Jurkat, Clone E6-1 (cell line): ENCODE measurements around the gene KDELR3.

Experiments used
- DNase-seq: peaks from one replicate; pipeline ENCODE4 v3.0.0-alpha.2; 2011; ENCODE audit warnings: low read depth, low spot score
- H3K4me3 ChIP-seq: 2 replicates; pipeline ENCODE4 v1.5.1; 2011; ENCODE audit warnings: mild to moderate bottlenecking, low read length, control low read depth, moderate library complexity

Gene KDELR3

GRCh38 chr22:38436629-38437395 is 31.1 kb upstream of the KDELR3 start:
- no peak overlapping the region for H3K4me3 ChIP-seq
- no peak for DNase-seq

GRCh38 chr22:38437416-38437815 is 30.5 kb upstream of the KDELR3 start:
- no peak overlapping the region for H3K4me3 ChIP-seq
- DNase-seq, result no peak

- H3K4me3 ChIP-seq, result no peak overlapping the region
- DNase-seq, result no peak
Measured at GRCh38 chr22:38440747-38441350, 27.0 kb upstream of the KDELR3 start.

DNA sequence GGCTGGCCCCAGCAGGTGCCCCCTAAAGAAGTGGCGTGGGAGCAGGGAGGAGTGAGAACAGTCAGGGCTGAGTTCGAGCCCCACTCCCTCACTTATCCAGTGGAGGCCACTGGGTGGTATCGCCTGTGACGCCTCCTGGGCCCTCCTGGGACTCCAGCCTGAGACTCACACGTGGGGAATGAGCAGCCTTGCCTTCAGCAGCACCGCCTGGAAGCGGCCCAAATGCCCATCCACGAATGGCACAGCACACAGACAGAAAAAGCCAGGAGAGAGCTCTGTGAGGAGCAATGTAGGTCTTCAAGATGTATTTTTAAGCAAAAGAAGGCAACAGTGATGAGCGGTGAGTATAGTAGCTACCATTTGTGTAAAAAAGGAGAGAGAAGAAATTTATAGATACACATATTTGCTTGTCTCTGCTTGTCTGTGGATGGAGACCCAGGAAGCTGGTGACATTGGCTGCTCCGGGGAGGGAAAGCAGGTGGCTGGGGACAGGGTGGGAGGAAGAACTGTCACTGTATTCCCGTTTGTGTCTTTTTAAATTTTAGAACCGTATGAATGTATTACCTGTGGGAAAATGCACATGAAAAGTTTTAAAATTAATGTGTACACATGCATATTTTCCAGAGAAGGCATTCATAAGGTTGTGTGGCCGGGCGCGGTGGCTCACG is 26.1 kb upstream of the KDELR3 start:
- H3K4me3 ChIP-seq, result no peak overlapping the region
- no peak for DNase-seq

DNA sequence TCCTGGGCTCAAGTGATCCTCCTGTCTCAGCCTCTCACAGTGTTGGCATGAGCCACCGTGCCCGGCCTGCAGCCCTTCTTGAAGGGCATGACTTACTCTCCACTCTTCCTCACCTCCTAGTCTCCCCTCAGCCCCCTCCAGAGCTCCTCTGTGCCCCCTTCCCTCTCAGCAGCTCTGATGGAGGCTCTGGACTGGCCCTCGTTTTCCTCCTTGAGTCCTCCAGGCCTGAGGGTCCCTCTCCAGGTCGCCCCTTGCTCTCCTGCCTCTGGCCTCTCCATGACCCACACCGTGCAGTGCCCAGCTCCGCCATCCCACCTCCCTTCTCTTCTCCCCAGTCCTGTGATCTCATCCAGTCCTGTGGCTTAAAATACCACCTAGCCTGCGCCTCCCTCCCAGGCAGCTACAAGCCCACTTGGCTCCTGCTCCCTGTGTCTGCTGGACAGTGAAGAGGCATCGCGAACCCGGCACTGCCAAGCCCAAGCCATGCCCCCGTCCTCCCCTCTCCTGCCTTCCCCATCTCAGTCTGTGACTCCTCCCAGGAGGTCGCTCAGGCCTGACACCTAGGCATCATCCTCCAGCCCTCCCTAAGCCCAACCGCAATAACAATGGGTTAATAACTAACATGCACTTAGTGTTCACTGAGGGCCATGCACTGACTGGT is 24.8 kb upstream of the KDELR3 start:
- H3K4me3 ChIP-seq, result no peak overlapping the region
- DNase-seq, result no peak

DNA sequence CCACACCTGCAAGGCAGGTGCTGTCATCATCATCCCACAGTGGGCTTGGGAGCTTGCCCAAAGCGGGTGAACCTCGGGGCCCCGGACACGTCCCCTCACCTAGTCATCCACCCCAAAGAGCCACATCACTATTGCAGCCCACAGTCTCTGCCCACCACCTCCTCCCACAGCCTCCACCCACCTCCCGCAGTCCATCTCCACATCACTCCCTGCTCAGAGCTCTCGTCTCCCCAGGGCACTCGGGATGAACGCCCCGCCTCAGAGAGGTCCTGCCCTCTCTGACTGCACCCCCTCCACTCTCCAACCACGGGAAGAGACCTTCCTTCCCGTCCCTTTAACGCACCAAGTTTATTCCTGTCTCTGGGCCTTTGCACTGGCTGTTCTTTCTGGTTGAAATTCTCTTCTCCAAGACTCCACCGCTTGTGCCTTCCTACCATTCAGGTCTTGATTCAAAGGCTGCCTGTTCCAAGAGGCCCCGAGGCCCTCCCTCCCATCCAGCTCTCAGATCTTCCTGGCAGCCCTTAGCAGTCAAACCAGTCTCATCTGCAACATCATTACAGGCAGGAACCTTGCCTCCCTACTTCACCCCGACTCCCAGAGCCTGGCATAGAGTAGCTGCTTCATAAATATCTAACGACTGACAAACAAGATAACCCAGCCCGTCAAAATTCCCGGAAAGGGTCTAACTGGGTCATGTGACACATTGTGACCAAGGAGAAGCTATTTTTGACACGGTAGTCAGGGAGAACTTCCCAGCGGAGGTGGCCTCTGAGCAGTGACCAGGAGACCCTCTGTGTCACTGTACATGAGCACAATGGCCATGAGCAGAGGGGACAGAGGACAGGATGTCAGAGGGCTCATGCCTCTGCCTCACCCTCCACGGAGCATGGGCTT is 24.0 kb upstream of the KDELR3 start:
- DNase-seq, result no peak

DNA sequence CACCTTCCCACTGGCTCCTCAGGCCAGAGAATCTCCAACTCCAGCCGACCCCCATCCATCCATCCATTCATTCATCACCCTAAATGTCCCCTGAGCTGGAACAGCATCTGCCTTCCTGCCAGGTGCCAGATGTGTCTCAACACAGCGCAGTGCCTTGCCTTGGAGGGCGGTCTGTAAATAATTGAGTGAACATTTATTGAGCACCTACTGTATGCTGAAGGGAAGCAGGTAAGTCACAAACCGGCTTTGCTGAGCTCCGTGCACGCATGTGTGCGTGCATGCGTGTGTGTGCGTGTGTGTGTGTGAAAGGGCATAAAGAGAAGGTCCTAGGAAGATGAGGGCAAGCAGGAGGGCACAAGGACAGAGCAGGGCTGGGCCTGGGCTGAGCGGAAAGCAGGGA is 23.1 kb upstream of the KDELR3 start:
- DNase-seq, result no peak
- H3K4me3 ChIP-seq, result no peak overlapping the region

More for the DNA sequence above, 24.0 kb upstream of the KDELR3 start:
- H3K4me3 ChIP-seq, result no peak overlapping the region

DNA sequence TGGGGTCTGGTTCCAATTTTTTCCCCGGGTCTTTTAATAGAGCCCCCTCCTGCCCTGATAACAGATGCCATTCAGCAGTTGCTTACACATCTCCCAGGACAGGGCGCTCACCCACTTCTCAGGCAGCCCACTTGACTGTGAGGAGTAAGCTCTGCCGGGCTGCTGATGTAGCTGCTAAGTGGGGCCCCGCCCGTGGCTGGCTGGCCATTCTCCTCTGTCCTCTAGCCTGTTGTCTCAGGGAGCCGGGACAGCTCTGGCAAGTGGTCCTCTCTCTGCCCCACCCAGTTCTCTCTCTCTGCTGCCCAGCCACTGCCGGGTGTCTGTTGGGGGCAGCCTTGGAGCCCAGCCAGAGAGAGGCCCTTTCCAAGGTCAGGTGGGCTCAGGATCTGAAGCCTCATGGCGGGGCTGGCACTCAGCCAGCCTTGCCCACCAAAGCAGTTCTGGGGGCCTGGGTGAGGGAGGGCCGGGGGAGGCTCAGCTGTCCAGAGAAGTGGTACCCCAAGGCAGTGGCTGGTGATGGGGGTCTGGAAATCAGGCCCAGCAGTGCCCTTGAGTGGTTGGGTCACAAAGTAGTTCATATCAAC is 21.8 kb upstream of the KDELR3 start:
- no peak for DNase-seq

DNA sequence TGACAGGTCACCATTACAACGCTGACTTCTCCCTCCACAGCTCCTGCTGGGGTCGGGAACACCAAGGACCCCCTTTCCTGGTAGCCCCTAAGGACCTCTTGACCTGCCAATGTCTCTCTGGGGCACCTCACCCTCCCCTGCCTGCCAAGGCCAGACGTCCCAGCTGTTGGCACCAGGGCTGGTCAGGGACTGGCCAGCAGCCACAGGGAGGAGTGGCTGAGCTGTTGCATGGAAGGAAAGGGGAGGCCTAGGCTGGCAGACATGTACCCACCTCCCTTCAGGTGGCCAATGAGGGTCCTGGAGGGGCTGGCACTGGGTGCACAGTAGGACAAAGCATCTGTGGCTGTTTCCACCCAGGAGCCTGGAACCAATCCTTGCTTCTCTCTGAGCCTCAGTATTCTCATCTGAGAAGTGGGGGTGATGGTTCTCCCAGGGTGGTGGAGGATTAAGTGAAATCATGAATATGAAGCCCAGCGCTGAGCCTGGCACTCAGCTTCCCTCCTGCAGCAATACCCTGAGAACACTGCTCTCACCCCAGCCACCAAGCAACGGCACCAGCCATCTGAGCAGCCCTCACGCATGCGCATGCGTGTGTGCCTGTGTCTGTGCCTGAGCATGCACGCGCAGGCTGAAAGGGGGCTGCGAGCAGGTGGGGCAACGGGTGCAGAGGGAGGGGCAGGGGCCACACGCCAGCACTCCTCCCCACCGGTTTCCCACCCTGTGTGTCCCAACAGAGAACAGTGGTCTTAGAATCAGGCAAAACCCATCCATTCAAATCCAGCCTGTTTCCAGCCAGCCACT is 18.8 kb upstream of the KDELR3 start:
- H3K4me3 ChIP-seq, result no peak overlapping the region
- no peak for DNase-seq

More for the DNA sequence above, 21.8 kb upstream of the KDELR3 start:
- H3K4me3 ChIP-seq, result no peak overlapping the region

GRCh38 chr22:38449776-38450175 is 18.1 kb upstream of the KDELR3 start:
- H3K4me3 ChIP-seq, result no peak overlapping the region
- no peak for DNase-seq

DNA sequence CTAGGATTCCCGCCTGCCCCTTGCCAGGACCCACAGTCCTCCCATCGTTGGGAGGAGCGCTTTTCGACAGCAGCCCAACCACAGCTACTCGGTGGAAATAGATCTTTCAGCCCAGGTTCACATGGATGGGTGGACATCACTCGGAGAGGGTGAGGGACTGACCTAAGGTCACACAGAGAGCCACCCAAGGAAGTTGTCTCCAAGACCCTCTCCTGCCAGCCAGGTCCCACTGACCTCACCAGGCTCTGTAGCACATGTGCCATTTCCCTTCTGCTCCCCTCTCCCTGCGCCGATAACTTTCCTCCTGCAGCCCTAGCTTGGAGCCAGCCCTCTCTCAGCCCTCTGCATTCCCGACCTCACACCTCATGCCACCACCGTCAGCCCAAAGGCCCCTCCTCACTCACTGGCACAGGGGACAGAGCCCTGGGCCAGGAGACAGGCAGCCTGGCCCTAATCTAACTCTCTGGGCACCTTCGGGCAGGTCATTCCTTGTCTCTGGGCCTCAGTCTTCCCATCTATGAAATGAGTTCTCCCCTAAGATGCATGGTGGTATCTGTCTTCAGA is 17.6 kb upstream of the KDELR3 start:
- H3K4me3 ChIP-seq, result no peak overlapping the region
- DNase-seq, result no peak

DNA sequence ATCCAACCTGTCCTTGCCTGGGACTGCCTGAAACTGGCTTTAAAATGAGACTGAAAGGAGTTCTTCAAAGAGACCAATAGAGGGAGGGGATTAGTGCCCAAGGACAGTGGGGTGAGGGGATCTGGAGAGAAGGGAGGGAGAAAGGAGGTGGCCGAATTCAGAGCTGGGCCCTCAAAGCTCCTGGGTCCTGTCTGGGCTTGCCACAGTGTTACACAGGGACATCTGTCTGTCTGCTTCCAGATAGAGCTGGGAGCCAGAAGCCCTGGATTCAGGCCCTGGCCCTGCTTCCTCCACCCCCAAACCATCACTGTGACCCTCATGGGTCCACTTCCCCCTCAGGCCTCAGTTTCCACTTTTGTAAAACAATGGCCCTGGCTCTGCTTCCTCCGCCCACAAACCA is 16.5 kb upstream of the KDELR3 start:
- no peak for DNase-seq
- no peak overlapping the region for H3K4me3 ChIP-seq

DNA sequence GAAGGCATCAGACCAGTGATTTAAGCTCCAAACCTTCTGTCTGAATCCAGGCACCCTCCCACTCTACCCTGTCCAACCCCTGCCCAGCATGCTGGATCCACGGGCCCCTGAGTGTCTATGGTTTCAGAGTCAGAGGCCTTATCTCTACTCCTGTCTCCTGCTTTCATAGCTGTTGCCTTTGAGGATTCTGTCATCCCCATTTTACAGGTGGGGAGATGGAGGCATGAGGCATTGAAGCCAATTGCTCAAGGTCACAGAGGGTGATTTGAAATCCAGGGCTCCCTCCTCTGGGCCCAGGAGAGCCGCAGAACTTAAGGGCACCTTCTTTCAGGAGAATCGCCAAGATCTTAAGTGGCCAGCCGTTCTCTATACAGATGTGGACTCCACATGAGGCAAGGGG is 16.0 kb upstream of the KDELR3 start:
- no peak for DNase-seq
- H3K4me3 ChIP-seq, result no peak overlapping the region

- no peak for DNase-seq
- no peak overlapping the region for H3K4me3 ChIP-seq
Measured at GRCh38 chr22:38452373-38453065, 15.4 kb upstream of the KDELR3 start.

DNA sequence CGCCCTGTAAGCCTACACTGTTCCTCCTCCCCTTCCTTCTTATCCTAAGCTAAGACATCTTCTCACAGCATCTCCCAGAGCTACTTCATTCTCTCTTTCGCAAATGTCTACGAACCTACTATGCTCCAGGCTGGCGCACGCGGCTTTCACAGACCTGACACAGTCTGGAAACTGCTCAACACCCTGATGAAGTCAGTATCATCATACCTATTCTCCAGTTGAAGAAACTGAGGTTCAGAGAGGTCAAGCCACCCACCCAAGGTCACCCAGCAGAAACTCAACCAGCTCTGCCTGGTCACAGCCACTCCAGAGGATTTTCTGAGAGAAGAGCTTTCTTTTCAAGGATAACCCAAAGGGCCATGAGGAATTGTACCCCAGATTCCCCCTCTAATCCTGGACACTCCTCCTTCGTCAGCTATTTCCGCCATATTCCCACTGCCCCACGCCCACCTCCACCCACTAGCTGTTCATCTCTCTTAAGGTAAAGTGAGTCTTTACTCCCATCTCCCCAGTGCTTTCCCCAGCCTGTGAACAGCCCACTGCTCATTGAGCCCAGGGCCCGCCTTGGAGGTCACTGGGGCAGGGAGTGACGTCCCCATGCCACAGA is 14.7 kb upstream of the KDELR3 start:
- no peak overlapping the region for H3K4me3 ChIP-seq
- DNase-seq, result no peak

DNA sequence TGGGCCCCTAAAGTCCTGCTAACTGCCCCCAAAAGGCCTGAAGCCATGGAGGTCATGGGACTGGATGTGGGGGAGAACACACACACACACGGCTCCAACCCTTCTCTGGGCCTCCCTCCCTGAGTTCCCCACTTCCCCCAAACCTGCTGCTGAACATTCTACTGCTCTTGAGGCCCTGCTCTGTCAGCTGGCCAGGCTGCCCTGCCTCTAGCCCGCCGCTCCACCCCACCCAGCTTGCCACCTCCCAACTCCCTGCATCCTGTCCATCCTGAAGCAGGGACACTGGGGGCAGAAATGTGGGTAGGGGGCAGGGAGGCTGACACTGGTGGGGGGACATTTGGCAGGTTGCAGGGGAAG is 13.9 kb upstream of the KDELR3 start:
- DNase-seq, result no peak
- no peak overlapping the region; the same call in 1 of the 2 replicates for H3K4me3 ChIP-seq
